Neural cell (in vitro differentiated cells): Measurements from ENCODE around the gene GALNT2. TPM values are rescaled to one million over a fixed set of nuclear protein-coding genes. Genes with fewer than 3 reads are reported as not detected.
A peak's percentile ranks its signal among the peaks of the same experiment; 100 is the strongest.

Experiments used
- H2AFZ ChIP-seq: fragments of 200-600, 300-800 bp; sonication (generic), shearing (Covaris generic); 2 replicates; pipeline ENCODE4 v1.6.0; 2014; ENCODE audit warnings: low read depth, mild to moderate bottlenecking, antibody characterized with exemption, low read length, moderate library complexity
- H3F3A ChIP-seq: fragments of 200-600 bp; shearing (Covaris generic); 2 replicates; pipeline ENCODE4 v1.6.1; 2016; ENCODE audit warnings: mild to moderate bottlenecking, moderate library complexity, mixed read lengths, antibody characterized with exemption, low read length; ENCODE audit not compliant: insufficient read depth, poor library complexity, severe bottlenecking
- H3K27ac ChIP-seq: fragments of 200-600, 300-800 bp; sonication (generic), shearing (Covaris generic); 2 replicates; pipeline ENCODE4 v1.5.1; 2014; ENCODE audit warnings: mild to moderate bottlenecking, low read length, moderate library complexity
- H3K27me3 ChIP-seq: fragments of 300-800, 200-600 bp; sonication (generic), shearing (Covaris generic); 2 replicates; pipeline ENCODE4 v1.6.0; 2014; ENCODE audit warnings: mild to moderate bottlenecking, low read depth, low read length, moderate library complexity; ENCODE audit not compliant: insufficient read depth
- H3K36me3 ChIP-seq: fragments of 300-800, 200-600 bp; sonication (generic), shearing (Covaris generic); 2 replicates; pipeline ENCODE4 v1.5.1; 2014; ENCODE audit warnings: mild to moderate bottlenecking, antibody characterized with exemption, low read length, moderate library complexity; ENCODE audit not compliant: insufficient read depth
- H3K4me2 ChIP-seq: fragments of 300-800, 200-600 bp; sonication (generic), shearing (Covaris generic); 2 replicates; pipeline ENCODE4 v1.6.0; 2014; ENCODE audit warnings: mild to moderate bottlenecking, low read length
- H3K4me3 ChIP-seq: fragments of 300-800, 200-600 bp; sonication (generic), shearing (Covaris generic); 2 replicates; pipeline ENCODE4 v1.5.1; 2014; ENCODE audit warnings: mild to moderate bottlenecking, low read length, moderate library complexity
- H3K79me2 ChIP-seq: fragments of 200-600 bp; shearing (Covaris generic); replicated peaks from 2 replicates; pipeline ENCODE4 v1.6.0; 2014; ENCODE audit warnings: mild to moderate bottlenecking, low read length, moderate library complexity; ENCODE audit not compliant: insufficient read depth
- H3K9ac ChIP-seq: fragments of 300-800, 200-600 bp; sonication (generic), shearing (Covaris generic); 2 replicates; pipeline ENCODE4 v1.6.1; 2016; ENCODE audit warnings: mild to moderate bottlenecking, low read length, mixed read lengths
- H3K9me2 ChIP-seq: fragments of 200-600 bp; shearing (Covaris generic); 2 replicates; pipeline ENCODE4 v1.6.1; 2016; ENCODE audit warnings: mild to moderate bottlenecking, low read length, mixed read lengths; ENCODE audit not compliant: insufficient read depth
- H3K9me3 ChIP-seq: fragments of 200-600, 300-800 bp; sonication (generic), shearing (Covaris generic); 2 replicates; pipeline ENCODE4 v1.6.1; 2016; ENCODE audit warnings: mild to moderate bottlenecking, mixed run types, low read length, moderate library complexity, mixed read lengths
- H4K20me1 ChIP-seq: fragments of 200-600 bp; shearing (Covaris generic); 2 replicates; pipeline ENCODE4 v1.6.1; 2016; ENCODE audit warnings: mild to moderate bottlenecking, mixed run types; ENCODE audit not compliant: insufficient read depth
- CTCF ChIP-seq: fragments of 450-650 bp; IDR thresholded peaks from 2 replicates; pipeline ENCODE4 v1.5.1; 2014; ENCODE audit warnings: antibody characterized with exemption, mild to moderate bottlenecking, moderate library complexity; ENCODE audit not compliant: poor library complexity, severe bottlenecking
- EP300 ChIP-seq: fragments of 450-650 bp; conservative IDR thresholded peaks from 2 replicates; pipeline ENCODE4 v1.6.1; 2014; ENCODE audit warnings: antibody characterized with exemption, mild to moderate bottlenecking, moderate library complexity; ENCODE audit not compliant: poor library complexity, severe bottlenecking
- EZH2 ChIP-seq: fragments of 200-600, 300-800 bp; shearing (Covaris generic), sonication (generic); IDR thresholded peaks from 2 replicates; pipeline ENCODE4 v1.6.1; 2014; ENCODE audit warnings: antibody characterized with exemption, low read length, borderline replicate concordance, mild to moderate bottlenecking; ENCODE audit not compliant: insufficient read depth, poor library complexity, severe bottlenecking
- MXI1 ChIP-seq: fragments of 450-650 bp; conservative IDR thresholded peaks from 2 replicates; pipeline ENCODE4 v1.6.1; 2014; ENCODE audit warnings: antibody characterized with exemption, mild to moderate bottlenecking; ENCODE audit not compliant: poor library complexity, severe bottlenecking
- POLR2AphosphoS5 ChIP-seq: IDR thresholded peaks from 2 replicates; pipeline ENCODE4 v1.6.1; 2012
- RAD21 ChIP-seq: fragments of 450-650 bp; conservative IDR thresholded peaks from 2 replicates; pipeline ENCODE4 v1.6.1; 2014; ENCODE audit warnings: antibody characterized with exemption, mild to moderate bottlenecking, moderate library complexity
- REST ChIP-seq: IDR thresholded peaks from 2 replicates; pipeline ENCODE4 v1.6.1; 2012; ENCODE audit warnings: borderline replicate concordance
- SMC3 ChIP-seq: fragments of 450-650 bp; conservative IDR thresholded peaks from 2 replicates; pipeline ENCODE4 v1.6.1; 2014; ENCODE audit warnings: antibody characterized with exemption, mild to moderate bottlenecking, moderate library complexity; ENCODE audit not compliant: poor library complexity
- TAF1 ChIP-seq: IDR thresholded peaks from 2 replicates; pipeline ENCODE4 v1.6.1; 2012; ENCODE audit warnings: low read depth
- polyA plus RNA-seq: library from polyadenylated mRNA; depleted of rRNA; stranded (reverse); fragments of >200 nt; gene quantifications from 2 replicates; pipeline ENCODE4 v1.2.3, GENCODE V29; 2014

GALNT2 gene
- polyA plus RNA-seq, 1 donor from 2014 or later: 38.8 TPM

- no peak for TF ChIP-seq EP300
- no peak for TF ChIP-seq SMC3
Observed at GRCh38 chr1:230135726-230136125, 68.7 kb downstream of the GALNT2 start (continued).

GRCh38 chr1:230136453-230137336 is 69.7 kb downstream of the GALNT2 start:
- Histone ChIP-seq H3K4me2 (no peak overlapping the region), H3K27me3 (no peaks in the 10 kb centered on the region), H3K9me2 (no peaks in the 10 kb centered on the region), H4K20me1 (no peaks in the 10 kb centered on the region), H3K36me3 (no peaks in the 10 kb centered on the region), H3F3A (no peaks in the 10 kb centered on the region), H3K9me3 (no peaks in the 10 kb centered on the region), H3K79me2 (peaks cover 12% of the 10 kb centered on the region), H3K4me3 (no peak overlapping the region), H3K9ac (no peak overlapping the region), H3K27ac (no peak overlapping the region), H2AFZ (no peak overlapping the region)
- TF ChIP-seq POLR2AphosphoS5: no peak
- TF ChIP-seq REST: peak; percentile 40

- Histone ChIP-seq H3K4me2 (no peak overlapping the region), H3K9me2 (no peaks in the 10 kb centered on the region), H3K9ac (no peak overlapping the region), H2AFZ (no peak overlapping the region), H3K79me2 (peaks cover 9% of the 10 kb centered on the region), H3K36me3 (no peaks in the 10 kb centered on the region), H3K27me3 (no peaks in the 10 kb centered on the region), H3K9me3 (no peaks in the 10 kb centered on the region), H3K4me3 (no peak overlapping the region), H4K20me1 (no peaks in the 10 kb centered on the region), H3F3A (no peaks in the 10 kb centered on the region), H3K27ac (no peak overlapping the region)
- TF ChIP-seq TAF1 (no peak), MXI1 (no peak), CTCF (no peak), POLR2AphosphoS5 (no peak), EZH2 (no peak), SMC3 (no peak), RAD21 (no peak), REST (no peak), EP300 (no peak)
Observed at GRCh38 chr1:230137337-230137815, 70.3 kb downstream of the GALNT2 start.
